ENCODE measurements around the gene BRI3. TPM values are rescaled to one million over a fixed set of nuclear protein-coding genes. Genes with fewer than 3 reads are reported as not detected.

The BRI3 gene
- total and polyA plus RNA-seq, 2 of the 8 experiments (the other 6 are each of a cell fraction or from before 2014, with no cell fraction given) = 77.5 to 93.4 TPM

GRCh38 chr7:98240961-98241673, 40.4 kb upstream of the BRI3 start (continued):
- TF ChIP-seq RBBP5 (IDR thresholded peaks at IDR 0.05; ENCODE audit: borderline replicate concordance, low read depth, low read length) = no peak
- TF ChIP-seq EGR1 (IDR thresholded peaks at IDR 0.05; ENCODE audit: borderline replicate concordance, low read depth, low read length) = no peak
- TF ChIP-seq EZH2 (IDR thresholded peaks at IDR 0.05; ENCODE audit: low read depth, low read length, severe bottlenecking) = no peak
